H9 (cell line): Measurements from ENCODE around the gene RHOH. TPM values are rescaled to one million over a fixed set of nuclear protein-coding genes. Genes with fewer than 3 reads are reported as not detected.

Experiments
- DNase-seq: peaks from one replicate; pipeline ENCODE4 v3.0.0-alpha.2; 2017
- H2AFZ ChIP-seq: one replicate; pipeline ENCODE4 v1.6.1; 2013; ENCODE audit warnings: mild to moderate bottlenecking, low read length, control low read depth, moderate library complexity
- H2AK5ac ChIP-seq: 2 replicates; pipeline ENCODE4 v1.6.1; 2013; ENCODE audit warnings: low read length, control low read depth, mixed read lengths; ENCODE audit not compliant: insufficient read length
- H2BK120ac ChIP-seq: one replicate; pipeline ENCODE4 v1.6.1; 2013; ENCODE audit warnings: low read depth, mild to moderate bottlenecking, low read length, control low read depth, inconsistent platforms; ENCODE audit not compliant: poor library complexity, severe bottlenecking
- H2BK12ac ChIP-seq: 2 replicates; pipeline ENCODE4 v1.6.1; 2013; ENCODE audit warnings: low read length, control low read depth, mixed read lengths, low read depth; ENCODE audit not compliant: insufficient read length
- H2BK15ac ChIP-seq: 2 replicates; pipeline ENCODE4 v1.6.1; 2013; ENCODE audit warnings: low read depth, low read length, control low read depth
- H2BK20ac ChIP-seq: one replicate; pipeline ENCODE4 v1.6.1; 2013; ENCODE audit warnings: low read depth, mild to moderate bottlenecking, low read length, control low read depth, inconsistent platforms; ENCODE audit not compliant: poor library complexity, severe bottlenecking
- H2BK5ac ChIP-seq: 2 replicates; pipeline ENCODE4 v1.6.1; 2013; ENCODE audit warnings: low read length, control low read depth, mixed read lengths; ENCODE audit not compliant: insufficient read length
- H3K14ac ChIP-seq: 2 replicates; pipeline ENCODE4 v1.6.1; 2013; ENCODE audit warnings: low read length, control low read depth; ENCODE audit not compliant: insufficient read depth
- H3K18ac ChIP-seq: 2 replicates; pipeline ENCODE4 v1.6.1; 2013; ENCODE audit warnings: low read depth, mild to moderate bottlenecking, mixed read lengths, low read length, control low read depth; ENCODE audit not compliant: insufficient read length
- H3K23ac ChIP-seq: 2 replicates; pipeline ENCODE4 v1.6.1; 2013; ENCODE audit warnings: low read length, control low read depth, mixed read lengths, low read depth; ENCODE audit not compliant: insufficient read length
- H3K23me2 ChIP-seq: 2 replicates; pipeline ENCODE4 v1.6.1; 2013; ENCODE audit warnings: low read depth, mild to moderate bottlenecking, mixed read lengths, low read length, control low read depth; ENCODE audit not compliant: insufficient read length, poor library complexity, severe bottlenecking
- H3K27ac ChIP-seq: 2 replicates; pipeline ENCODE4 v1.5.1; 2013; ENCODE audit warnings: low read length, control low read depth, mixed read lengths, low read depth; ENCODE audit not compliant: insufficient read length
- H3K27me3 ChIP-seq: 2 replicates; pipeline ENCODE4 v1.6.1; 2013; ENCODE audit warnings: low read length, control low read depth, inconsistent platforms; ENCODE audit not compliant: insufficient read depth
- H3K4ac ChIP-seq: 2 replicates; pipeline ENCODE4 v1.6.1; 2013; ENCODE audit warnings: low read depth, mild to moderate bottlenecking, control low read depth, inconsistent platforms, low read length, moderate library complexity
- H3K4me1 ChIP-seq: 2 replicates; pipeline ENCODE4 v1.6.1; 2013; ENCODE audit warnings: low read length, control low read depth, inconsistent platforms; ENCODE audit not compliant: insufficient read depth
- H3K4me2 ChIP-seq: 2 replicates; pipeline ENCODE4 v1.6.1; 2013; ENCODE audit warnings: low read length, control low read depth, mixed read lengths; ENCODE audit not compliant: insufficient read length, insufficient read depth
- H3K56ac ChIP-seq: 2 replicates; pipeline ENCODE4 v1.6.1; 2013; ENCODE audit warnings: low read depth, mild to moderate bottlenecking, mixed read lengths, low read length, control low read depth; ENCODE audit not compliant: insufficient read length
- H3K79me1 ChIP-seq: 2 replicates; pipeline ENCODE4 v1.6.1; 2013; ENCODE audit warnings: low read depth, mild to moderate bottlenecking, moderate library complexity, low read length, control low read depth, inconsistent platforms; ENCODE audit not compliant: insufficient read depth, poor library complexity, severe bottlenecking
- H3K79me2 ChIP-seq: 2 replicates; pipeline ENCODE4 v1.6.1; 2013; ENCODE audit warnings: low read length, control low read depth, inconsistent platforms; ENCODE audit not compliant: insufficient read depth
- H3K9ac ChIP-seq: 2 replicates; pipeline ENCODE4 v1.6.1; 2013; ENCODE audit warnings: low read length, control low read depth, mixed read lengths; ENCODE audit not compliant: insufficient read length; ENCODE audit errors: extremely low read depth
- H3K9me3 ChIP-seq: one replicate; pipeline ENCODE4 v1.6.1; 2013; ENCODE audit warnings: low read depth, low read length, inconsistent platforms; ENCODE audit not compliant: control insufficient read depth
- H3T11ph ChIP-seq: one replicate; pipeline ENCODE4 v1.6.1; 2013; ENCODE audit warnings: mild to moderate bottlenecking, low read length, control low read depth, inconsistent platforms
- H4K20me1 ChIP-seq: one replicate; pipeline ENCODE4 v1.6.1; 2013; ENCODE audit not compliant: control insufficient read depth, insufficient read length, insufficient read depth
- H4K5ac ChIP-seq: 2 replicates; pipeline ENCODE4 v1.6.1; 2013; ENCODE audit warnings: low read depth, mild to moderate bottlenecking, mixed read lengths, low read length, control low read depth; ENCODE audit not compliant: insufficient read length
- H4K8ac ChIP-seq: replicated peaks from 2 replicates; pipeline ENCODE4 v1.6.1; 2013; ENCODE audit warnings: low read length, control low read depth, mixed read lengths, low read depth; ENCODE audit not compliant: insufficient read length
- H4K91ac ChIP-seq: 2 replicates; pipeline ENCODE4 v1.6.1; 2013; ENCODE audit warnings: low read depth, mild to moderate bottlenecking, moderate library complexity, mixed read lengths, low read length, control low read depth; ENCODE audit not compliant: insufficient read length
- H3K27ac Mint-ChIP-seq, 3 experiments: 2 replicates in 2 of 3; 3 replicates in 1 of 3; pipeline ENCODE4 v1.8.0; 2020 to 2021; ENCODE audit warnings: mixed read lengths in 3 of 3, mild to moderate bottlenecking in 1 of 3, moderate library complexity in 1 of 3
- H3K27me3 Mint-ChIP-seq: 2 replicates; pipeline ENCODE4 v1.8.0; 2021; ENCODE audit warnings: low read depth, mild to moderate bottlenecking, moderate library complexity, mixed read lengths
- H3K36me3 Mint-ChIP-seq, 3 experiments: 2 replicates in 2 of 3; 3 replicates in 1 of 3; pipeline ENCODE4 v1.8.0; 2020 to 2021; ENCODE audit warnings: low read depth in 3 of 3, mixed read lengths in 3 of 3; ENCODE audit not compliant: insufficient read depth in 1 of 3
- H3K4me1 Mint-ChIP-seq, 2 experiments: 2 replicates each; pipeline ENCODE4 v1.8.0; 2020; ENCODE audit warnings: mixed read lengths in 2 of 2
- H3K4me3 Mint-ChIP-seq, 2 experiments: 2 replicates in 1 of 2; 3 replicates in 1 of 2; pipeline ENCODE4 v1.8.0; 2020 to 2021; ENCODE audit warnings: mild to moderate bottlenecking in 2 of 2, mixed read lengths in 2 of 2, moderate library complexity in 1 of 2
- H3K9me3 Mint-ChIP-seq, 2 experiments: 2 replicates in 1 of 2; 3 replicates in 1 of 2; pipeline ENCODE4 v1.8.0; 2020; ENCODE audit warnings: mild to moderate bottlenecking in 2 of 2, mixed read lengths in 2 of 2, moderate library complexity in 1 of 2
- CTCF ChIP-seq: fragments of 200-600 bp; sonication (generic); conservative IDR thresholded peaks from 3 replicates; pipeline ENCODE4 v1.8.0; 2021; ENCODE audit warnings: antibody characterized with exemption, mild to moderate bottlenecking
- WGBS: extraction: QIAGEN DNeasy Blood & Tissue Kit; methylation state at CpG from one replicate; pipeline ENCODE4 v1.1.7; 2013; ENCODE audit warnings: missing lambda C conversion rate, low lambda C conversion rate, mixed read lengths; ENCODE audit not compliant: insufficient read length; ENCODE audit errors: extremely low coverage; 5-methylcytosine and 5-hydroxymethylcytosine counted together
- total RNA-seq: library from RNA; stranded (reverse); gene quantifications from 2 replicates; pipeline ENCODE4 v1.2.1, GENCODE V29; 2021

RHOH gene
- total RNA-seq, 1 experiment from 2014 or later, result 7.1 TPM

DNA sequence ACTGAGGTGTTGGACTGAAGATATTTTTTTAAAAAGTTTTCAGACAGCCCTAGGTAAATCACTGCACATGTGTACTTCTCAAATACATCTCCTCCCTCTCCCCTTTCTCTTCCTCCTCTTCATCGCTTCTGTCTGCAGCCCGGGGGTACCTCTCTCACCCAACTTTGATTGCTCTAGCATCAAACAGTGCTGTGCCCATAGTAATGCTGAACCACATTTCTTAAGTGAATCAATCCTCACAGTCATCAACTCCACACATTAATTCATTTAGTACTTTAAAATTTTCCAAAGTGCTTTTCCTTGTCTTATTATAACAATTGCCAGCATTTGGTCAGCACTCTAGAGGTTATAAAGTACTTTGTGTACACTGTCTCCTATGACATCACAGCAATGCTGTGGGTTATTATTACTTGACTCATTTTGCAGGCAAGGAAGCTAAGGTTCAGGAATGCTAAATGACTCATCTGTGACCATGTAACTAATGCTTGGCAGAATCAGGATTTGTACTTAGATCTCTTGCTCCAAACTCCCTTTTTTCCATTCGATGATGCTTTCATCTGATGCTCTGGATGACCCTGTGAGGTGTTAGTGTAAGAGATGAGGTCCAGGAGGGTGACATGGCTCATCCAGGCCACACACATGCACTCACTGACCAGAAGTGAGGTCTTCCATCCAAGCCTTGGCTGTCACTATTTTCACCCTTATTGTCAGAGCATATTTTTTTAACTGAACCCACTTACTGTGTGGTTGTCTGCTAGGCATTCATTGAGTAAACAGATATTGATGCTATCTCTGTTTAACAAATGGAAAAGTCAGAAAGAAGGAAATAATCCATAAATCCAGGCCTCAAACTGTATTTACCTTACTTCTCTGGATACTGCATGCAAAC is 58.8 kb downstream of the RHOH start:
- Histone ChIP-seq H2BK15ac (no peak overlapping the region), H3K4me1 (no peaks in the 10 kb centered on the region; the same call in 1 of the 2 replicates), H2AK5ac (no peak overlapping the region), H3K79me1 (no peaks in the 10 kb centered on the region), H3K9ac (no peak overlapping the region), H3K56ac (no peak overlapping the region), H3K4me2 (no peak overlapping the region), H4K5ac (no peak overlapping the region), H4K91ac (no peak overlapping the region), H4K8ac (no peak overlapping the region), H3K4ac (no peak overlapping the region), H3T11ph (no peak overlapping the region), H2BK120ac (no peak overlapping the region), H3K14ac (no peak overlapping the region), H3K18ac (no peak overlapping the region), H3K27ac (no peak overlapping the region), H3K9me3 (no peaks in the 10 kb centered on the region), H3K27me3 (no peaks in the 10 kb centered on the region), H4K20me1 (no peaks in the 10 kb centered on the region), H3K23ac (no peak overlapping the region), H2AFZ (no peak overlapping the region), H3K79me2 (no peaks in the 10 kb centered on the region), H2BK12ac (no peak overlapping the region), H2BK20ac (no peak overlapping the region), H2BK5ac (no peak overlapping the region), H3K23me2 (no peaks in the 10 kb centered on the region)
- H3K27me3 Mint-ChIP-seq, result peaks cover 4% of the 10 kb centered on the region; the same call in 1 of the 2 replicates
- no peaks in the 10 kb centered on the region for H3K9me3 Mint-ChIP-seq
- WGBS, result no CpG with 5 or more reads among the region's 3 CpGs
- no peaks in the 10 kb centered on the region for H3K36me3 Mint-ChIP-seq
- no peak overlapping the region for H3K4me3 Mint-ChIP-seq
- 0 out of 7 replicates have a peak overlapping the region, but pooled peaks of 1 of the 3 experiments have one; percentile 4 for H3K27ac Mint-ChIP-seq
- DNase-seq, result no peak
- peaks cover 8 to 14% of the 10 kb centered on the region in 2 experiments for H3K4me1 Mint-ChIP-seq
- no peak for TF ChIP-seq CTCF
